Progenitor cell of endocrine pancreas (in vitro differentiated cells): ENCODE data around the gene FBXL7. TPM values are rescaled to one million over a fixed set of nuclear protein-coding genes. Genes with fewer than 3 reads are reported as not detected.

Experiments used
- DNase-seq: peaks from one replicate; pipeline ENCODE4 v3.0.0; 2021; ENCODE audit warnings: low spot score; ENCODE audit not compliant: unreplicated experiment
- H3K27ac Mint-ChIP-seq: 2 replicates; pipeline ENCODE4 v1.8.0; 2021; ENCODE audit warnings: mild to moderate bottlenecking, moderate library complexity, mixed read lengths
- H3K27me3 Mint-ChIP-seq: 2 replicates; pipeline ENCODE4 v1.8.0; 2021; ENCODE audit warnings: mixed read lengths
- H3K36me3 Mint-ChIP-seq: 2 replicates; pipeline ENCODE4 v1.8.0; 2022; ENCODE audit warnings: mixed read lengths; ENCODE audit not compliant: insufficient read depth
- H3K4me1 Mint-ChIP-seq: 2 replicates; pipeline ENCODE4 v1.8.0; 2021; ENCODE audit warnings: low read depth, mixed read lengths
- H3K4me3 Mint-ChIP-seq: 2 replicates; pipeline ENCODE4 v1.8.0; 2021; ENCODE audit warnings: low read depth, mild to moderate bottlenecking, moderate library complexity, mixed read lengths
- H3K9me3 Mint-ChIP-seq: 2 replicates; pipeline ENCODE4 v1.8.0; 2021; ENCODE audit warnings: low read depth, mixed read lengths
- CTCF ChIP-seq: fragments of 200-600 bp; sonication (generic); IDR thresholded peaks from one replicate; pipeline ENCODE4 v1.5.0; 2021; ENCODE audit warnings: antibody characterized with exemption, mild to moderate bottlenecking; ENCODE audit not compliant: unreplicated experiment
- total RNA-seq: library from RNA; stranded (reverse); gene quantifications from 2 replicates; pipeline ENCODE4 v1.2.1, GENCODE V29; 2021

FBXL7 gene
- total RNA-seq, 1 donor from 2014 or later = 15.4 TPM

GRCh38 chr5:15564523-15564922, 64.5 kb downstream of the FBXL7 start:
- Mint-ChIP-seq H3K36me3 (peaks cover 4% of the 10 kb centered on the region), H3K9me3 (peaks cover 7% of the 10 kb centered on the region), H3K4me1 (no peaks in the 10 kb centered on the region), H3K27me3 (no peaks in the 10 kb centered on the region), H3K27ac (no peak overlapping the region), H3K4me3 (no peak overlapping the region)
- TF ChIP-seq CTCF = no peak
- DNase-seq = no peak

GRCh38 chr5:15564957-15565356, 65.0 kb downstream of the FBXL7 start:
- DNase-seq = no peak
- peaks cover 4% of the 10 kb centered on the region for H3K36me3 Mint-ChIP-seq
- H3K9me3 Mint-ChIP-seq = peaks cover 7% of the 10 kb centered on the region
- H3K27me3 Mint-ChIP-seq = no peaks in the 10 kb centered on the region
- H3K27ac Mint-ChIP-seq = no peak overlapping the region
- H3K4me3 Mint-ChIP-seq = no peak overlapping the region
- H3K4me1 Mint-ChIP-seq = no peaks in the 10 kb centered on the region
- TF ChIP-seq CTCF = no peak

GRCh38 chr5:15566306-15566705, 66.3 kb downstream of the FBXL7 start:
- no peak for TF ChIP-seq CTCF
- DNase-seq = no peak
- Mint-ChIP-seq H3K4me1 (peaks cover 3% of the 10 kb centered on the region), H3K36me3 (peaks cover 7% of the 10 kb centered on the region), H3K27me3 (no peaks in the 10 kb centered on the region), H3K9me3 (peaks cover 8% of the 10 kb centered on the region), H3K27ac (no peak overlapping the region), H3K4me3 (no peak overlapping the region)

GRCh38 chr5:15566789-15567188, 66.8 kb downstream of the FBXL7 start:
- Mint-ChIP-seq H3K4me3 (no peak overlapping the region), H3K36me3 (peaks cover 5% of the 10 kb centered on the region)

GRCh38 chr5:15570491-15570890, 70.5 kb downstream of the FBXL7 start:
- Mint-ChIP-seq H3K27me3 (no peaks in the 10 kb centered on the region), H3K4me3 (no peak overlapping the region), H3K9me3 (peaks cover 4% of the 10 kb centered on the region), H3K27ac (peak overlapping the region; percentile 83), H3K4me1 (peaks cover 12% of the 10 kb centered on the region), H3K36me3 (peaks cover 3% of the 10 kb centered on the region)
- DNase-seq = no peak
- TF ChIP-seq CTCF = no peak

More at GRCh38 chr5:15566789-15567188, 66.8 kb downstream of the FBXL7 start:
- peaks cover 7% of the 10 kb centered on the region for H3K4me1 Mint-ChIP-seq
- no peak for DNase-seq
- no peak overlapping the region for H3K27ac Mint-ChIP-seq
- no peaks in the 10 kb centered on the region for H3K27me3 Mint-ChIP-seq
- peaks cover 4% of the 10 kb centered on the region for H3K9me3 Mint-ChIP-seq
- TF ChIP-seq CTCF = no peak
